GM21576 (cell line): ENCODE measurements around the gene MBD3.
A peak's percentile ranks its signal among the peaks of the same experiment; 100 is the strongest.

Source experiments
- ATAC-seq: cut with Tn5 transposase; IDR thresholded peaks from one replicate; pipeline ENCODE4 v1.9.1; 2021; ENCODE audit warnings: mild to moderate bottlenecking, moderate library complexity; ENCODE audit not compliant: unreplicated experiment

MBD3 gene

DNA sequence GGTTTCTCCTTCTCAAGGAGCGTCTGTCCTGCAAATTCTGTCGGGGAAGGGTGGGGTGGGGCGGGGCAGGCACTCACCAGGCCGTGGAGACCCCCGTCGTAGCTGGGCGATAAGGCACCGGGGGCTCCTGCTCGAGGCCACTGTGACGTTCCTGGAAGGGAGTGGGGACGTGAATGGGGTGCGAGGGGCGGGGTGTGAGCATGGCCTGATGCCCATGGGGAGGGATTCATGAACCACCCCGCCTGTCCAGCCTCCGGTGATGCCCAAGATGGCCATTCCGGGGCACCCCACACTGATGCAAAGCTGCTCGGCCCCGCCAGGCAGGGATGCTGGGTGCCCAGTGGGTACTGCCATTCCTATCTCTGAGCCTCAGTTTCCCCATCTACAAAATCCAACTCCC lies 27.0 kb upstream of the MBD3 start:
- no peak for ATAC-seq

GRCh38 chr19:1619094-1619439 lies 26.4 kb upstream of the MBD3 start:
- no peak for ATAC-seq

DNA sequence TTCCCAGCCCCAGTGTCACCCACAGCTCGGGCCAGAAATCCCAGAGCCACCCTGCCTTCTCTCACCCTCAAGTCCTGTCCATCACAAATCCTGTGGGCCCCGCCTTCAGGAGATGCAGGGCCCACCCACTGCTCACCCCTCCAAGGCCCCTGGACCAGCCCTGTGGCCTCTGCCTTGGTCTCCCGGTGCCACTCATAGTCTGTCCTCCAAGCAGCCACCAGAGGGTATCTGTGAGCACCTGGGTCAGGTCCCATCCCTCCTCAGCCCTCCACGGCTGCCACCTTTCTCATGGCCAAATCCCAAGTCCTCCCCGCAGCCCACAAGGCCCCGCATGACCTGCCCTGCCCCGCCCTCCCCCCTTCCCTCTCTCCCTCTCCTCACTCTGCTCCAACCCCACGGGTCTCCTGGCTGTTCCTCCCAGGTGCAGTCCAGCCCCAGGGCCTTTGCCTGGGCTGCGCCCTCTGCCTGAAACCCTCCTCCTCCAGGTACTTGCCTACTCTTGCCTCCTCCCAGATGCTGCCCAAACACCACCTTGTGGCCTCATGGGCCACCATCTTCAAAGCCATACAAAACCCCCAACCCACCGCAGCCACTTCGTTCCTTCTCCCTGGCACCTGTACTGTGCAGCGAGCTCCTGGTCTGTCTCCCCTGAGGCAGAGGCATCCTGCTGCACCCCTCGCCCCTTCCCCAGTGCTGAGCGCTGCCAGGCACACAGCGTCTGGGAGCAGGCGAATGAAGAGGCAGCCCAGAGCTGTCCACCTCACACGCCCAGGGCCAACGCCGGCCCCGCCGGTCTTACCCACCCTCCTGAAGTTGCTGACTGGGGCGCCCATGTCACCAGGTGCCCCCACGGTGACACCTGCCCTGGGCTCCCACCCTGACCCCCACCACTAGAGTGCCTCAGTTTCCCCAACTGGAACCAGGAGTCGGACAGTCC lies 25.8 kb upstream of the MBD3 start:
- ATAC-seq = no peak

GRCh38 chr19:1616875-1617274 lies 24.2 kb upstream of the MBD3 start:
- ATAC-seq = no peak

DNA sequence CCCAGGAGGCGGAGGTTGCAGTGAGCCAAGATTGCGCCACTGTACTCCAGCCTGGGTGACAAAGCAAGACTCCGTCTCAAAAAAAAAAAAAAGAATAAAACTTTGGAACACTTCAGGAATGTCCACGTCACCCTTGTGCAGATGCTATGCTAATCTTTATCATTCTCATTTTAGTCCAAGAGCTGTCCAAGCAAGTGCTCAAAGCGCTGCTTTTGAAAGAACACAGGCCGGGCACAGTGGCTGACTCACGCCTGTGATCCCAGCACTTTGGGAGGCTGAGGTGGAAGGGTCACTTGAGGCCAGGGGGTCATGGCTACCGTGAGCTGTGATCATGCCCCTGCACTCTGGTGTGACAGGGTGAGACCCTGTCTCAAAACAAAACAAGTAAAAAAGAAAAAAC lies 23.7 kb upstream of the MBD3 start:
- ATAC-seq = no peak

DNA sequence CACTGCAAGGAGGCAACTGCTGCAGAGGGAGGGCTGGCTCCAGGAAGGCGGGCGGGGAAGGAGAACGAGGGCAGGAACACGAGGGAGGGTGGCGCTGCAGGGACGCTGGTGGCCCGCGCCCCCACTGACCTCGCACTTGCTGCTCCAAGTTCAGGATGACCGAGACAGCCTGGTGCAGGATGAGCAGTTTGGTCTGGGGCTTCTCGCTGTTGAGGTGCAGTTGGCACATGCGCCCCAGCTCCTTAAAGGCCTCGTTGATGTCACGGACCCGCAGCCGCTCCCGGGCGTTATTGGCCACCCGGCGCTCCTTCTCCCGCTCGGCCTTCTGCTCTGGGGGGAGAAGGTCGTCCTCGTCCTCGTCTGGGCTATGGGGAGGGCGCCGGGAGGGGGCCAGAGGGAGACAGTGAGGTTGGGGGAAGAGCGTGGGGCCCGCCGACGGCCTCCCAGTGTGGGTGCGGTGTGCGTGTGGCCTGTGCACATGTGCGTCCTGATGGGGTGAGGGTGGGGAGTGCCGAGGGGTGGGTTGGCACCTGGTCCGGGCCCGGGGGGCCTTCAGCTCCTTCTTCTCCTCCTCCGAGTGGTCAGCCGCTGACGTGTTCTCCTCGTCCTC lies 22.6 kb upstream of the MBD3 start:
- ATAC-seq = no peak

DNA sequence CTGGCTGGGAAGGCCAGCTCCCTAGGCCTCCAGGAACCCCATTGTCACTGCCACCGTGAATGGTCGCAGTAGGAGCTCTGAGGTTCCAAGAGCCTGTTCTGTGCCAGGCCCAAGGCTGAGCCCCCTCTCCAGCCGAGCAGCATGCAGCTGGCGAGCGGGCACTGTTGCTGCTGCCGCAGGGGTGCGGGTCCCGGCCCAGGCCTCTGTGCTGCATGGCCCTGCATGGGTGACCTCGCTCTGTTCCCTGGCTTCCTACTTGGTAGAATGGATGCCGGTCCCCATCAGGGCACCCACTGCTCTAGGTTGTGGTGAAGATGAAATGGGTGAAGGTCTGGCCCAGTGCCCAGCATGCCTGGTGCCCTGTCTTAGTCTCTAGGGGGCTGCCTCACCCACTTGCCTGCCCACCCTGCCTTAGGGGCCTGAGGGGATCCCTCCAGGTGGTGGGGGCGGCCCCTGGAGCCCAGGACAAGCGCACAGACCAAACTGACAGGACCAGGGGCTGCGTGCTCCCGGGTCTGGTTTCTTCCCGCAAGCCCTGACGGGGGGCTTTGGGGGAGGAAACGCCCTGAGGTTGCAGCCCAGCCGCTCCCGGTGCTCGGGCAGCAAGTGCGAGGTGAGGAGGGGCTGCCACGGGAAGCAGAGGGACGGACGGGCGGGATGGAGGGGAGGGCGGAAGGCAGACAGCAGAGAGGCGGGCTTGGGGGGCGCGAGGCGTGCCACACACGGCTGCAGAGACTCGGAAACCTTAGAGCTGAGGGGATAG lies 21.3 kb upstream of the MBD3 start:
- no peak for ATAC-seq

GRCh38 chr19:1613146-1613545 lies 20.5 kb upstream of the MBD3 start:
- ATAC-seq = no peak

GRCh38 chr19:1612114-1613086 lies 19.7 kb upstream of the MBD3 start:
- ATAC-seq = no peak

DNA sequence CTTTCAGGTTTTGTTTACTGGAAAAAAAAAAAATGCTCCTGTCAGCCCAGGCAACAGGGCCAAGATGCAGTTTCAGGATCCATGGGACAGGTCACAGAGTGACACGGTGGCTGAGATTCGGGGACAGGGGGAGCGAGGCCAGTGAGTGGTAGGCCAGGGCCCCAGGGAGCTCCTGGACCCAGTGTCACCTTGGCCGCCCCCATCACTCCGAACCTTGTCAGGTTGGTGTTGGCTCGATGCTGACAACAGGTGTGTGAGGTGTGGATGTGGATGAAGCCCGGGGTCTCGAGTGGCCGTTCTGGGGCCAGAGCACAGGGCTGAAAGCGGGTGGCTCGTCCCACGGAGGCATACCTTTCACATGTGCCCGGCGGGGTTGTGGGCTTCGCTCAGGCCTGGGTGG lies 18.7 kb upstream of the MBD3 start:
- ATAC-seq = no peak

GRCh38 chr19:1610579-1610978 lies 17.9 kb upstream of the MBD3 start:
- ATAC-seq = no peak

- ATAC-seq = no peak
Measured at GRCh38 chr19:1609680-1610474, 17.2 kb upstream of the MBD3 start.

GRCh38 chr19:1609103-1609396 lies 16.4 kb upstream of the MBD3 start:
- ATAC-seq = no peak

DNA sequence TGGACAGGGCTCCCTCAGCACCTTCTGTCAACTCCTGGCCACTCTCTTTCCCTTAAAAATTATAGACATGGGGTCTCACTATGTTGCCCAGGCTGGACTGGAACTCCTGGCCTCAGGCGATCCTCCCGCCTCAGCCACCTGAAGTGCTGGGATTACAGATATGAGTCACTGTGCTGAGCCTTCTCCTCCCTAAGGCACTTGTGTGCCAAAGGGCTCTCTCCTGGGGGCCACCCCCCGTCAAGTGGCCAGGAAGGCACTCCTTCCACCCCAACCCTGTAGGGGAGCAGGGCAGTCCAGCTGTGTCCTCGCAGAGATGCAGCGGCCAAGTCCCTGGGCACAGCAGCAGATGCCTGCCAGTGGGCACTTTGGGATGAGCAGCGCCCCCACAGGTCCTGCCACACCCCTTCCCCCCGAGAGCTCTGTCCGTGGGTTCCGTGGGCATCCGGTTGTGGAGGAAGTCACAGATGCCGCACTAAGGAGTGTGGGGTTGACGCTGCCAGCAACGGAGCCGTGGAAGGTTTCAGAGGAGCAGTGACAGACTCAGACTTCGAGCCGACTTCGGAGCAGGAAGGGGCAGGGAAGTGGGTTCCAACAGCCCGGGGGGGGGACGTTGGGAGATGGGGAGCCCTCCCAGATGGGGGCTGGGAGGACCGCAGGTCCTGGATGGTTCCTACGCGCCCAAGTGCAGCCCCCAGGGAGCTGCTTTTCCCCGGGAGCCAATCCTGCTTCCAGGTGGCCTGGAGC lies 15.9 kb upstream of the MBD3 start:
- no peak for ATAC-seq

DNA sequence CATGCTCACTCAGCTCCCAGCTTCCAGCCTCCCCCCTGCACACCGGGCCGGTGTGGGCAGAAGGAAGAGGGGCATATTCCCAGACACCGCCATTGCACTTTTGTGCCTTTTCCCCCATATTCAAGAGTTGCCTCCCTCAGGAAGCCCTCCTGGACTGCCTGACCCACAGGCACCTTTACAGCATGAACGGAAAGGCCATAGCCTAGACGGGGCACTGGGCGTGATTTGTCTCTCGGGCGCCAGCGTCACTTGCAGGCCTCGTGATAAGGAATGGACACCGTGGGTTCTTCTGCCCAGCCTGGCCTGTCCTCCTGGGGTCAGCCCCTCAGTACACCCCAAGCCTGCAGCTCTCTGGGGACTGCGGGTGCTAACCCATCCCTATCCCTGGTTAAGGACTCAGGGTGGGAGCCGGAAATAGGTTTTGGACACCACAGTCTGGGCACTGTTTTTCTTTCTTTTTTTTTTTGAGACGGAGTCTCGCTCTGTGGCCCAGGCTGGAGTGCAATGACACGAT lies 13.5 kb upstream of the MBD3 start:
- ATAC-seq = no peak

DNA sequence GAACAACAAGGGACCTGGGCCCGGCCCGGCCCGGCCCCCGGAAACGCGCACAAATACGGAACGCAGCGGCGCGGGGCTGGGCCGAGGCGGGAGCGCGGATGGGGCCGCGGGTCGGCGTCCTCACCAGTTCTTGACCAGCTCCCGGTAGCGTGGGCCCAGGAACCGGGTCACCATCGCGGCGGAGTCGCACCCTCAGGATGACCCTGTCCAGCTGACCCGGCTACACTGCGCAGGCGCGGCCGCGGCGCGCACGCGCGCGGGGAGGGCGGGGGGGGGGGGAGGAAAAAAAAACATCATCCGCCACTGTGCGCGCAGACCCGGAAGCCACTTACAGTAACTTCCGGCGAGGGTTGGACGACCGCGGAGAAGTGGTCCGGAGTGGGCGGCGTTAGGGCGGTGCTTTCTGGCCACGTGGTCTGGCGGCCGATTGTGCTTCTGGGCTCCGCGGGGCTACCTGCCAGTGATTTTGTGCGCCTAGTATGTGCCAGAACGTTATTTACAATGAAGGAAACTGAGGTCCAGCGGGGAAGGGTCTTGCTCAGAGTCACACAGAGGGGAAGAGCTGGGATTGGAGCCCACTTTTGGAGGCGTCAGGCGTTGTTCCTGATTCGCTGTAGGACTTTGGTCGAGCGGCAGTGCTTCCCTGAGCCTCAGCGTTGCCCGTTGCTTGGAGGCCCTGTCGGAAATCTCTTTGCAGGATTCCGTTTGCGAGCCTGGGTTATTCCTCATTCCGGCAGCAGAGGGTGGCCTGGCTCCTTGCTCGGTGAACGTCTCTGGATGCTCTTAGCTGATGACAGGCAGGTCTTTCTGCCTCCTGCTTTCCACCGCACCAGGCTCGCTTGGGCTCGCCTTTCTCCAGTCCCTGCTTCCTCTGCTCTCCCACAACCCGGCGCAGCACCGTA lies 12.8 kb upstream of the MBD3 start, which contains the start of gene UQCR11:
TSS of gene UQCR11 (minus strand) at position 227 of the 902 bp plus-strand sequence. CDS start at position 174, 53 bp downstream.
- peak; percentile 76 for ATAC-seq

GRCh38 chr19:1602091-1602707 lies 9.5 kb upstream of the MBD3 start:
- no peak for ATAC-seq
